ENCODE results near the gene CLIC6. TPM values are rescaled to one million over a fixed set of nuclear protein-coding genes. Genes with fewer than 3 reads are reported as not detected.

Gene CLIC6
- total and polyA plus RNA-seq, 5 donors from 2014 or later: not detected

DNA sequence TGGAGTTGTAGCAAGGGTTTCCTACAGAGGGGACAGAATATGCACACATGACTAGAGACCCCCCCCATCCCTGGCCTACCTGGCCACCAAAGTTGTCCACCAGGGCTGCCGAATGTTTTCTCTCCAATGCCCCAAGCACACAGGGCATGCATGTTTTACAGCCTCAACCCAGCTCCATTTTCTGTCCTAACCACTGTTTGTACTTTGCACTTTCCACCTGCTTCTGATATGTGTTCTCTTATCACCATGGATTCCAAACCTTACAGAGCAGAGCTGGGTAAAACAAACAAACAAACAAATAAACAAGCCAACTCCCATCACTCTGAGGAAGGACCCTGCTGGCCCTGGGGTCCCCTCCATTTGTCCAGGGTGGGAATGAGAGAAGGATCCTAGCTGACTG is 27.3 kb downstream of the CLIC6 start:
- Mint-ChIP-seq H3K27ac (no peak overlapping the region), H3K9me3 (peaks cover 0 to 2% (median 0%) of the 10 kb centered on the region in 7 donors), H3K36me3 (no peaks in the 10 kb centered on the region), H3K4me3 (no peak overlapping the region), H3K4me1 (peaks cover 0 to 4% (median 0%) of the 10 kb centered on the region in 4 donors), H3K27me3 (peaks cover 28% of the 10 kb centered on the region)
- no peak for ATAC-seq (ENCODE audit: low read depth in 2 of 2)
- Histone ChIP-seq H3K4me3 (ENCODE audit: low read depth, low read length) (no peak overlapping the region), H3K4me1 (ENCODE audit: control insufficient read depth, insufficient read depth, low read length, poor library complexity, severe bottlenecking) (no peaks in the 10 kb centered on the region), H3K27me3 (ENCODE audit: control insufficient read depth, insufficient read depth, low read length) (peaks cover 2% of the 10 kb centered on the region), H3K36me3 (ENCODE audit: control insufficient read depth, insufficient read depth, low read length) (no peaks in the 10 kb centered on the region), H3K27ac (ENCODE audit: insufficient read depth, low read length, poor library complexity, severe bottlenecking) (no peak overlapping the region), H3K9me3 (ENCODE audit: control insufficient read depth in 2 of 2, low read length in 2 of 2) (no peaks in the 10 kb centered on the region)
- DNase-seq: no peak

DNA sequence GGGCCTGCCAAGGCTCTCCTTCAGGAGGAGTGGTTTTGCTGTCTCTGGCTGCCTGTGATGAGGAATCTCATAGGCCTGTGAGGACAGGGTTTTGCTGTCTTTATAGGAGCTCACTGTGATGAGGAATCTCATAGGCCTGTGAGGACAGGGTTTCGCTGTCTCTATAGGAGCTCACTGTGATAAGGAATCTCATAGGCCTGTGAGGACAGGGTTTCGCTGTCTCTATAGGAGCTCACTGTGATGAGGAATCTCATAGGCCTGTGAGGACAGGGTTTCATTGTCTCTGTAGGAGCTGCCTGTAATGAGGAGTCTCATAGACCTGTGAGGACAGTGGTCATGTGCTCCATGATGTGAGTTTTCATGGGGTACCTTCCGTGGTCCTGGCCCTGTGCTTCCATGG is 29.0 kb downstream of the CLIC6 start:
- no peak overlapping the region for H3K4me3 ChIP-seq (ENCODE audit: low read depth, low read length)
- no peak overlapping the region for H3K27ac ChIP-seq (ENCODE audit: insufficient read depth, low read length, poor library complexity, severe bottlenecking)
- Mint-ChIP-seq H3K36me3 (no peaks in the 10 kb centered on the region), H3K27me3 (peaks cover 14% of the 10 kb centered on the region), H3K4me3 (no peak overlapping the region), H3K4me1 (peaks cover 0 to 4% (median 0%) of the 10 kb centered on the region in 4 donors), H3K27ac (no peak overlapping the region), H3K9me3 (peaks cover 0 to 2% (median 0%) of the 10 kb centered on the region in 7 donors)
- no peak for ATAC-seq (ENCODE audit: low read depth in 2 of 2)
- no peaks in the 10 kb centered on the region for H3K36me3 ChIP-seq (ENCODE audit: control insufficient read depth, insufficient read depth, low read length)
- no peaks in the 10 kb centered on the region for H3K9me3 ChIP-seq (ENCODE audit: control insufficient read depth in 2 of 2, low read length in 2 of 2)
- H3K27me3 ChIP-seq (ENCODE audit: control insufficient read depth, insufficient read depth, low read length): no peaks in the 10 kb centered on the region
- no peaks in the 10 kb centered on the region for H3K4me1 ChIP-seq (ENCODE audit: control insufficient read depth, insufficient read depth, low read length, poor library complexity, severe bottlenecking)
- DNase-seq: no peak

- no peak for ATAC-seq (ENCODE audit: low read depth in 2 of 2)
- Histone ChIP-seq H3K27me3 (ENCODE audit: control insufficient read depth, insufficient read depth, low read length) (no peaks in the 10 kb centered on the region), H3K27ac (ENCODE audit: insufficient read depth, low read length, poor library complexity, severe bottlenecking) (no peak overlapping the region), H3K4me3 (ENCODE audit: low read depth, low read length) (no peak overlapping the region), H3K4me1 (ENCODE audit: control insufficient read depth, insufficient read depth, low read length, poor library complexity, severe bottlenecking) (no peaks in the 10 kb centered on the region), H3K36me3 (ENCODE audit: control insufficient read depth, insufficient read depth, low read length) (no peaks in the 10 kb centered on the region), H3K9me3 (ENCODE audit: control insufficient read depth in 2 of 2, low read length in 2 of 2) (no peaks in the 10 kb centered on the region)
- H3K27ac Mint-ChIP-seq: no peak overlapping the region
- DNase-seq: no peak
- peaks cover 14% of the 10 kb centered on the region for H3K27me3 Mint-ChIP-seq
- peaks cover 0 to 4% (median 0%) of the 10 kb centered on the region in 4 donors for H3K4me1 Mint-ChIP-seq
- H3K4me3 Mint-ChIP-seq: no peak overlapping the region
- peaks cover 0 to 2% (median 1%) of the 10 kb centered on the region in 7 donors for H3K9me3 Mint-ChIP-seq
- no peaks in the 10 kb centered on the region for H3K36me3 Mint-ChIP-seq
These were observed 29.6 kb downstream of the CLIC6 start for GRCh38 chr21:34698270-34699015.

DNA sequence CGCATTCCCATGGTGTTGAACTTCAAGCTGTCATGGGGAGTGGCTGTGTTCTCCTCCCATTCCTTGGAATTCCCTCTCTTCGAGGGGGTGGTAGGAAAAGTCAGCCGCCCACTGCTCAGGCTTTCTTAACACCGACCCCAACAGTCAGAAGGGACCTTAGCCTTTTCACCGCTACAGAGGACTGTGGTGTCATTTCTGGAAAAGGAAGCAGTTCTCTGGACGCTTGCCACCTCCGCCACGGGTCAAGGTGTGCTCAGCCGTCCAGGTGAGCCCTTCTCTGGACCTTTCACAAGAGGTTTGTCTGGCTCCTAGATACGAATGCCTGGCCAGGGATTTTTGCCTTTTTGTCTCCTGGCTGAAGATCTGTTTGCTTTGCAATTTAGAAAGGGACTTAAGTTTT is 31.8 kb downstream of the CLIC6 start:
- H3K4me1 ChIP-seq (ENCODE audit: control insufficient read depth, insufficient read depth, low read length, poor library complexity, severe bottlenecking): no peaks in the 10 kb centered on the region
- H3K4me1 Mint-ChIP-seq: peaks cover 0 to under 1% (median 0%) of the 10 kb centered on the region in 4 donors
- no peaks in the 10 kb centered on the region for H3K27me3 ChIP-seq (ENCODE audit: control insufficient read depth, insufficient read depth, low read length)
- DNase-seq (no peak), ATAC-seq (ENCODE audit: low read depth in 2 of 2) (no peak)
- H3K27ac ChIP-seq (ENCODE audit: insufficient read depth, low read length, poor library complexity, severe bottlenecking): no peak overlapping the region
- no peak overlapping the region for H3K4me3 ChIP-seq (ENCODE audit: low read depth, low read length)
- H3K36me3 ChIP-seq (ENCODE audit: control insufficient read depth, insufficient read depth, low read length): no peaks in the 10 kb centered on the region
- no peaks in the 10 kb centered on the region for H3K36me3 Mint-ChIP-seq
- H3K4me3 Mint-ChIP-seq: no peak overlapping the region
- peaks cover 16% of the 10 kb centered on the region for H3K27me3 Mint-ChIP-seq
- peaks cover 0 to 3% (median 0%) of the 10 kb centered on the region in 7 donors for H3K9me3 Mint-ChIP-seq
- no peaks in the 10 kb centered on the region for H3K9me3 ChIP-seq (ENCODE audit: control insufficient read depth in 2 of 2, low read length in 2 of 2)
- no peak overlapping the region for H3K27ac Mint-ChIP-seq

DNA sequence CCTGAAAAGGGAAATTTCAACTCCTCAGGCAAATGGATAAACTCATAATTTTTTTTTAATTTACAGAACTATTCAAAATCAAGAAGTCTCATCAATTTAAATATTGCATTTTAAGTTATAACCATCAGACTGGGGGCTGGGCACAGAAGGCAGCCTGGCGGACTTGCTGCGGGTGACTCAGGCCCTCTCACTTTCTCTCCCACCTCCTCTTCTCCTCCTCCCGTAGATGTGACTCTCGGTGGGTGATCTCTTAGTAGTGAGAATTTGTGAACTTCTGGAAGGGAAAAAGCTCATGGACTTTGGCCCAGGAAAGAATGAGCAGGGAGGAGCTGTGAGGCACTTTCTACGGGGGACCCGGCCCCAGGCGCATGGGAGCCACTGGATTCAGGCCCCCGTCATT is 32.9 kb downstream of the CLIC6 start:
- Mint-ChIP-seq H3K4me1 (peaks cover 0 to 2% (median 0%) of the 10 kb centered on the region in 4 donors), H3K4me3 (no peak overlapping the region), H3K27ac (no peak overlapping the region), H3K27me3 (peaks cover 13% of the 10 kb centered on the region), H3K9me3 (peaks cover 0 to 3% (median 0%) of the 10 kb centered on the region in 7 donors), H3K36me3 (no peaks in the 10 kb centered on the region)
- H3K27me3 ChIP-seq (ENCODE audit: control insufficient read depth, insufficient read depth, low read length): peaks cover 3% of the 10 kb centered on the region
- H3K4me1 ChIP-seq (ENCODE audit: control insufficient read depth, insufficient read depth, low read length, poor library complexity, severe bottlenecking): no peaks in the 10 kb centered on the region
- no peaks in the 10 kb centered on the region for H3K36me3 ChIP-seq (ENCODE audit: control insufficient read depth, insufficient read depth, low read length)
- H3K4me3 ChIP-seq (ENCODE audit: low read depth, low read length): no peak overlapping the region
- ATAC-seq (ENCODE audit: low read depth in 2 of 2): no peak
- H3K9me3 ChIP-seq (ENCODE audit: control insufficient read depth in 2 of 2, low read length in 2 of 2): no peaks in the 10 kb centered on the region
- H3K27ac ChIP-seq (ENCODE audit: insufficient read depth, low read length, poor library complexity, severe bottlenecking): no peak overlapping the region
- no peak for DNase-seq

DNA sequence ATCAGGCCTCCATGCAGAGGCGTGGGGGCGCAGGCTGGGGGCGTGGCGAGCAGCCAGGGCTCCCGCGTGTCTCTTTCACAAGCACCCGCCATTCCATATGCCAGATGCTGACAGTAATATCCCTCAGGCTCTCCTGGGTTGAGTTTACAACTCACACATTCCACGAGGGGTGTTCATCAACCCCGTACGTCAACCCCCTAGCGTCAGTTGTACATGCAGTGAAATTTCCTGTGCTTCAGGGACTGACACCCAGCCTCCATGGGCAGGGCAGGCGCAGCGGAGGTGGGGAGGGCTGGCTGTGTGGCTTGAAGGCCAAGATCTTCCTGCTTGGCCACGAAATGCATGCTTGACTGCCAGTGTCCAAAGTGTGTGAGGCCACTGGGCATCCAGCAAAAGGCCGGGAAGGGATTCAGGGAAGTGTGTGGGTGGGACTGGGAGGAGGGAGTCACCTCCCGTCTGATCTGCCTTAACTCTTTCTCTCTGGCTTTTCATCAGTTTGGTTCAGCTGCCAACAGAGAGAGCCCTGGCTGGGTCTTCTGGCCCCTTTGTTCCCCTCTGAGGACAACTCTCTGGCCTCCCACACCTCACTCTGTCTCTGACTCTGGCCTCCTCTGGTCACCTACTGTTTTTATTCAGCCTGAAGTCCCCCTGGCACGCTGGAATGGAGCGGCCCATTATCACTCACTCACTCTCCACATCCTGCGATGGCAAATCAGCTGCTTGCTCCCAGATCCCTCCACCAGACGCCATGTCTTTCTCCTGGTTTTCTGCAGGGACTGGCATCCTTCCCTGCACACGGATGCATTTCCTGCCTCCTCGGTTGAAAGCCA is 33.8 kb downstream of the CLIC6 start:
- no peak for DNase-seq
- Mint-ChIP-seq H3K9me3 (peaks cover 0 to 3% (median 0%) of the 10 kb centered on the region in 7 donors), H3K36me3 (no peaks in the 10 kb centered on the region), H3K27me3 (peaks cover 13% of the 10 kb centered on the region), H3K4me1 (peaks cover 0 to 8% (median under 1%) of the 10 kb centered on the region in 4 donors), H3K27ac (no peak overlapping the region), H3K4me3 (no peak overlapping the region)
- peaks cover 3% of the 10 kb centered on the region for H3K27me3 ChIP-seq (ENCODE audit: control insufficient read depth, insufficient read depth, low read length)
- H3K27ac ChIP-seq (ENCODE audit: insufficient read depth, low read length, poor library complexity, severe bottlenecking): no peak overlapping the region
- no peaks in the 10 kb centered on the region for H3K36me3 ChIP-seq (ENCODE audit: control insufficient read depth, insufficient read depth, low read length)
- H3K4me3 ChIP-seq (ENCODE audit: low read depth, low read length): no peak overlapping the region
- no peak for ATAC-seq (ENCODE audit: low read depth in 2 of 2)
- H3K4me1 ChIP-seq (ENCODE audit: control insufficient read depth, insufficient read depth, low read length, poor library complexity, severe bottlenecking): no peaks in the 10 kb centered on the region
- H3K9me3 ChIP-seq (ENCODE audit: control insufficient read depth in 2 of 2, low read length in 2 of 2): no peaks in the 10 kb centered on the region

DNA sequence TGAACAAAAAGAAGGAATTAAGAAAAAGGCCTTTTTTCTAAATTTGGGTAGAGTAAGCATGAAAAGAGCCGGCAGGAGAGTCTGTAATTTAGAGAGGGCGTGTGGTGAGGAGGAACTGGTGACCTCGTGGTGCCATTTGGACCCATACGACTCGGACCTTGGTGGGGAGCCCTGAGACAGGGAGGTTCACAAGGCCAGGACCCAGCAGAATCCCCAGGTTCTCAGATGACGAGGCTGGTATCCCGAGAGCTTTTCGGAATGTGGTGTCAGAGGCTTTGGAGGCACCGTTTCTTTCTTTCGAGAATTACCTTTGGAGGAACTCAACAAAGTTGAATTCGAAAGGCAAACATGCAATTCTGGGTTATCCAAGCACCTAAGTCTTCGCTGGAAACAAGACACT is 34.8 kb downstream of the CLIC6 start:
- no peak overlapping the region for H3K4me3 Mint-ChIP-seq
- H3K27ac Mint-ChIP-seq: no peak overlapping the region
- no peak for DNase-seq
- H3K27me3 Mint-ChIP-seq: peaks cover 15% of the 10 kb centered on the region
- Histone ChIP-seq H3K9me3 (ENCODE audit: control insufficient read depth in 2 of 2, low read length in 2 of 2) (no peaks in the 10 kb centered on the region), H3K27me3 (ENCODE audit: control insufficient read depth, insufficient read depth, low read length) (peaks cover 3% of the 10 kb centered on the region), H3K36me3 (ENCODE audit: control insufficient read depth, insufficient read depth, low read length) (no peaks in the 10 kb centered on the region), H3K27ac (ENCODE audit: insufficient read depth, low read length, poor library complexity, severe bottlenecking) (no peak overlapping the region), H3K4me1 (ENCODE audit: control insufficient read depth, insufficient read depth, low read length, poor library complexity, severe bottlenecking) (no peaks in the 10 kb centered on the region), H3K4me3 (ENCODE audit: low read depth, low read length) (no peak overlapping the region)
- peaks cover 0 to 3% (median 0%) of the 10 kb centered on the region in 7 donors for H3K9me3 Mint-ChIP-seq
- ATAC-seq (ENCODE audit: low read depth in 2 of 2): no peak
- no peaks in the 10 kb centered on the region for H3K36me3 Mint-ChIP-seq
- peaks cover 4 to 14% (median 8%) of the 10 kb centered on the region in 4 donors for H3K4me1 Mint-ChIP-seq

Measured in CD4-positive, CD25-positive, alpha-beta regulatory T cell (primary cell).